ENCODE measurements around the gene INSRR.

DNA sequence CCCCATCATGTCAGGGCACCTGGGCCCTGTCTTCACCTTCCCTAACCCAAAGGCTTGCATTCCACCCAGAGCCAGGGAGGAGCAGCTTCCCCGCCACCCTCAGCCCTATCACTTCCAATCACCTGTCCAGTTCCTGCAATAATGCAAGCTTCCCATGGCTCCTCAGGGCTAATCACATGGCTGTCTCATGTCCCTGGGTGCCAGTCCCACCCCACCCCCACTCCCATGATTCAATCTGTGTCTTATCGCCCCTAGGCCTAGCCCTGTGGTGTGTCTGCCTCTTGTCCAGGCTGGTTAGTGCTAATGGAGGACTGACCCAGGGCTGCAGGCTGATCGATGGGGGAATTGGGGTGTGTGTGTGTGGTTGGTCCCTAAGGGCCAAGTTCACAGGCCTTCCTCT, 23.6 kb upstream of the INSRR start:
- TF ChIP-seq POLR2A (IDR thresholded peaks at IDR 0.05) = no peak
- TF ChIP-seq, protein P1, sequence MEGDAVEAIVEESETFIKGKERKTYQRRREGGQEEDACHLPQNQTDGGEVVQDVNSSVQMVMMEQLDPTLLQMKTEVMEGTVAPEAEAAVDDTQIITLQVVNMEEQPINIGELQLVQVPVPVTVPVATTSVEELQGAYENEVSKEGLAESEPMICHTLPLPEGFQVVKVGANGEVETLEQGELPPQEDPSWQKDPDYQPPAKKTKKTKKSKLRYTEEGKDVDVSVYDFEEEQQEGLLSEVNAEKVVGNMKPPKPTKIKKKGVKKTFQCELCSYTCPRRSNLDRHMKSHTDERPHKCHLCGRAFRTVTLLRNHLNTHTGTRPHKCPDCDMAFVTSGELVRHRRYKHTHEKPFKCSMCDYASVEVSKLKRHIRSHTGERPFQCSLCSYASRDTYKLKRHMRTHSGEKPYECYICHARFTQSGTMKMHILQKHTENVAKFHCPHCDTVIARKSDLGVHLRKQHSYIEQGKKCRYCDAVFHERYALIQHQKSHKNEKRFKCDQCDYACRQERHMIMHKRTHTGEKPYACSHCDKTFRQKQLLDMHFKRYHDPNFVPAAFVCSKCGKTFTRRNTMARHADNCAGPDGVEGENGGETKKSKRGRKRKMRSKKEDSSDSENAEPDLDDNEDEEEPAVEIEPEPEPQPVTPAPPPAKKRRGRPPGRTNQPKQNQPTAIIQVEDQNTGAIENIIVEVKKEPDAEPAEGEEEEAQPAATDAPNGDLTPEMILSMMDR (IDR thresholded peaks at IDR 0.05) = no peak
- no peak for TF ChIP-seq EP300 (IDR thresholded peaks at IDR 0.05)
